ENCODE data around the gene CD96.

Gene CD96

GRCh38 chr3:111568355-111568754, 26.4 kb downstream of the CD96 start:
- DNase-seq, result no peak

DNA sequence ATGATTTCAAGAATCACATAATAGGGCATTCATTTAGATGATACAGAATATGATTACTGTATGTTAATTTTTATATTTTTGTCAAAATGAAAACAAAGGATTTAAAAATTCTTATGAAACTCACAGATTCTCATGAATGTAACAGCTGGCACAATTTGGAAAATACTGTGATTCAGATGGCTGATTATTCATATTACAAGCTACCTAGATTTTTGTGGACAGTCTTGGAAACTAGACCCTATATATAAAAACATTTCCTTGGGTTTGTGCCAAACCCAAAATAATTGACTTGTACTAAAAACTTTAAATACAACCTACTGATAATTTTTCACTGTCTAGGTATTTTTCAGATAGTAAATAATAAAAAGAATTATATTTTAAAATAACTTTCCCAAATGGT, 26.9 kb downstream of the CD96 start:
- DNase-seq, result no peak

GRCh38 chr3:111570404-111571030, 28.5 kb downstream of the CD96 start:
- no peak for DNase-seq

GRCh38 chr3:111571282-111571681, 29.3 kb downstream of the CD96 start:
- no peak for DNase-seq

GRCh38 chr3:111571907-111572460, 30.0 kb downstream of the CD96 start:
- no peak for DNase-seq

GRCh38 chr3:111577113-111577512, 35.1 kb downstream of the CD96 start:
- no peak for DNase-seq

DNA sequence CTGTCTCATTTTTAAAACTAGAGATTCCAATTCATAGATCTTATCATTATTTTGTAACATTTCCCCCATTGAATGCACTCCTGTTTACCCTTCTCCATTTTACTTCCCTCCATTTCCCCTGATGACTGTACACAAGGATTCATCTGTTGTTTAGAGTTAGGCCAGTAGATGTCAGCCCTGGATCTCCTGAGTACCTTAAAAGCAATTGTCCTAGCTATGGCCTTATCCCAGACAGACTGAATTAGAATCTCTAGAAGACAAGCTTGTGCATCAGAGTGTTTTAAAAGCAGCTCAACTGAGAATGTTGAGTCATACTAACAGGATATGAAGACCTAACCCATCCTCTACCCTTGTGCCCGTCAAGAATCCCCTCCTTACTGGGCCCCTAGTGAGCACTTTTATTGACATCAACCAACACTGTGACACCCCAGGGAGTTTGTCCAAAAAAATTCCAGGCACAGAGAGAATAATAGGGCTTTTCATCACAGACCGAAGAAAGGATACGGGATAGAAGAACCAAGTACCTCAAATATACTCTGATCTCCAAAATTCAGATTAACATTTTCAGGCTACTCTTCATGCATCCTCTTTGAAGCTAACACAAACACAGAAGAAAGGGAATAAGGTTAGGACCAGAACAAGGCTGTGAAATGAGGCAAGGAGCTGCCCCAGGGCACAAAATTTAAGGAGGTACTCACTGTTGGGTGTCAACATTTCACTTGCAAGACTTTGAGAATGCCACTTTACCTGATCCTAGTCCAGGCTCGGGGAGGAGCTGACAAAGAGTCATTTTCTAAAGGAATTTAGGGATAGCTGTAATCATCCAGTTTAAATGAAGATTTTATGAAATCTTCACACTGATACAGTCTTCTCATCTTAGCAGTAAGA, 36.0 kb downstream of the CD96 start:
- DNase-seq, result no peak

GRCh38 chr3:111578867-111579266, 36.9 kb downstream of the CD96 start:
- no peak for DNase-seq

- DNase-seq, result no peak
Measured at GRCh38 chr3:111579495-111579894, 37.5 kb downstream of the CD96 start.

GRCh38 chr3:111581403-111582119, 39.6 kb downstream of the CD96 start:
- no peak for DNase-seq

DNA sequence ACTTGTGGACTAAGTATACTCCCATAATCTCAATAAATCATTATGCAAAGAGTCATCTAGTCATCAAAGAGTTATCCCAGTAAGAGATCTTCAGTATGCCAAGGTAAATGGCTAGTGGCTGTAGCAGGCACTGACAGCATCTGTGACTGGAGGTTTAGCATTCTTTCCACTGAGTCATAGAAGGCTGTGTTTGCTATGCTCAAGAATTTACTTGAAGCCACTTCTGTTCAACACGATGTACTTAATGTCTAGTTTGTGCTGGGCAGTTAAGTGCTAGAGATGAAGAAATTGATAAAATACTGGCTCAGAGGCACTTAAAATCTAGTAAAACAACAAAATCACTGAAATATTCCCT, 40.1 kb downstream of the CD96 start:
- DNase-seq, result no peak

DNA sequence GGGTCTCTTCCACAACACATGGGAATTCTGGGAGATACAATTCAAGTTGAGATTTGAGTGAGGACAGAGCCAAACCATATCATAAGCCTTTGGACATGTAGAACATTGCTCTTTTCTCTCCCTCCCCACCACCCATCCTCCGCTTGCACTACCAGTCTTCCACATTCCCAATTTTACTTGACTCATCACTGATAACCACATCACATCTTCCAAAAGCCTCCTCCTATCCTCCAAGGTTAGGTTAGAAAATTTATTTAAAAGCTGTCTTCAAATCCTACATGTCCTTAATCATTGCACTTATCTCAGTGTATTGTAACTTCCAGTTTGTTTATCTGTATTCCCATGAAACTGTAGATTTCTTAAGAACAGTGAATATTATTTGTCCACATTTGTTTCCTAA, 42.7 kb downstream of the CD96 start:
- no peak for DNase-seq

- DNase-seq, result no peak
Measured at GRCh38 chr3:111585217-111585616, 43.2 kb downstream of the CD96 start.

DNA sequence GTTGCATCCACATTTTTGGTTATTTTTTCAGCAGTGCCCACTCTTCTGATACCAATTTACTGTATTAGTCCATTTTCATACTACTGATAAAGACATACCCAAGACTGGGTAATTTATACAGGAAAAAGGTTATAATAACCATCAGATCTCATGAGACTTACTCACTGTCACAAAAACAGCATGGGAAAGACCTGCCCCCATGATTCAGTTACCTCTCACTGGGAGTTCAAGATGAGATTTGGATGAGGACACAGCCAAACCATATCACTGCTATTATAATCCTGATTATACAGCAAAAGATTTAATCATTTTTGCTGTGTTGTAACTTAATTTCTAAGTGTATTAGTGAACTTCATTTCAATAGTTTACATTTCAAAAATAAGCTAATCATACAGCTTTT, 46.5 kb downstream of the CD96 start:
- no peak for DNase-seq

- no peak for DNase-seq
Measured at GRCh38 chr3:111589303-111590142, 47.5 kb downstream of the CD96 start.

- no peak for DNase-seq
Measured at GRCh38 chr3:111590143-111590491, 48.1 kb downstream of the CD96 start.

GRCh38 chr3:111591555-111591954, 49.6 kb downstream of the CD96 start:
- no peak for DNase-seq

DNA sequence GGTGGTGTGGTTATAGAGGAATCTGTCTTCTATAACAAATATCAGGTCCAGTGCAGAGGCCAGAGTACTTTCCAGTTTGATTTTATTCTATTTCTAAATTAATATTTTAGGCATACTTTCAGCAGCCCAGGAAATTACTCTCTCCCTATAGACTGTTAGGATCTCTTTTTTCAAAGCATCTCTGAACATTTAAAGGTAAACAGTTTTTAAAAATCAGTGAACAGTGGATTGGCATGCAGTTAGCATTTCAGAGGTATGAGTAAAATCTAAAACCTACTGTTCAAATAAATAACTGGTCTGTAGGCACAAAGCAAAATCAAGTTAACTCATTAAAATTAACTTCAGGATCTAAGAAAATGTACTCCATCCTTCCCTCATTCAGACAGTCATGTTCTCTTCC, 50.1 kb downstream of the CD96 start:
- DNase-seq, result no peak

- no peak for DNase-seq
Measured at GRCh38 chr3:111592936-111593335, 50.9 kb downstream of the CD96 start.

GRCh38 chr3:111593666-111594065, 51.7 kb downstream of the CD96 start:
- DNase-seq, result no peak

DNA sequence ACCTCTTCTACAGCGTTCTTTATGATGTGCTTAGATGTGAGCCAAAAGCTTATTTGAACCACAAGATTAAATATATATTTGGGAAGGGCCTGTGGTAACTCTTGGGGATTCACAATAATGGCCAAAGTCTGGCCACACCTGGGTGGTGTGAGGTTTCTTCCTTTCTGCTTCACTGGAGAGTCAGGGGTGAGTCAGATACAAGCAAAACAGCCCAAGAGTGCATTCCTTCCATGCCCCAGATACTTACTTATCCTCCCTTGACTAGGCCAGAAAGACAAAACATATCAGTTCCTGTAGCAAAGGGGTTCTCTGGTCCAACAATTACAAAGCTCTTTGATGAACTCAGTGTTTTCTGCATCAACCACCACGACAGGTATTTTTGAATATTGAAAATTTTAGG, 52.2 kb downstream of the CD96 start:
- no peak for DNase-seq

DNA sequence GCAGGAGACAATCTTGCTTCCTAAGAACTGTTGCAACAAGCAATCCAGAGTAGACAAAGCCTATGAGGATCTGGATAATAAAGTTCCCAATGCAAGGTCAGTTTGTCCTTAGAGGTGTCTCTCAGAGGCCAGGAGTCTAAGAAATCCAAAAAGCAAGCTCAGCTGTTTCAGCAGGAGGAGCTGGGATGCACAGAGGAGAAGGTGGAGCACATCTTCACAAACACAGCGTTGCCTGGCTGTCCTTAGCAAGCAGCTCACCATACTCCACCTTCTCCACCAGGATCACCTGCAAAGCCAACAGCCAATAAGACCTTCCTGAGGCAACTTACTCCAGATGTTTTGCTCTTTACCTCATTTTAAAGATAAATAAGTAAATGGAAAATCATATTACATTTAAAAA, 52.8 kb downstream of the CD96 start:
- DNase-seq, result no peak

DNA sequence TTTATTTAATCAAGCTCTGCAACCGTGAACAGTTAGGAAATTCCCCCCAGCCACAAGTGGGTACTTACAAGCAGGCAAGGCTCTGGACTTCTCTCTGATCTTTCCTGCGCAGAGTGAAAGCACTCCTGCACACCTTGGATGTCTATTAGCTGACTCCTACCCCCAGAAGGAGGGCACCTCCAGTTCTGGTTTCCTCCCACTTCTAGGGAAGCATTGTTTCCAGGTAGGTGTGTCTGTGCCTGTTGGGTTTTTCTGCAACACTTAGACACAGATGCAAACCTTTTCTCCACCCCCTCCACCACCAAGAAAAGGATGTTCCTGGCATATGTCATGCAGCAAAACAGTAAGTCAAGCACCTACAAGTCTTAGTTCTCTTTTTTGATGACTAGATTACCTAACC, 53.2 kb downstream of the CD96 start, which contains the start of gene ZBED2:
Gene ZBED2, minus strand, starts transcription at position 115 of the 400 bp plus-strand sequence. CDS start 1,145 bp downstream, outside the sequence.
- DNase-seq, result no peak
